Measurements from ENCODE around the gene PCDHGA8.
A peak's percentile ranks its signal among the peaks of the same experiment; 100 is the strongest.
"Not testable (repeated sequence)": the region's sequence is repeated elsewhere in the genome, so short reads cannot be mapped to it uniquely, and the experiment has no call there.

Gene PCDHGA8

DNA sequence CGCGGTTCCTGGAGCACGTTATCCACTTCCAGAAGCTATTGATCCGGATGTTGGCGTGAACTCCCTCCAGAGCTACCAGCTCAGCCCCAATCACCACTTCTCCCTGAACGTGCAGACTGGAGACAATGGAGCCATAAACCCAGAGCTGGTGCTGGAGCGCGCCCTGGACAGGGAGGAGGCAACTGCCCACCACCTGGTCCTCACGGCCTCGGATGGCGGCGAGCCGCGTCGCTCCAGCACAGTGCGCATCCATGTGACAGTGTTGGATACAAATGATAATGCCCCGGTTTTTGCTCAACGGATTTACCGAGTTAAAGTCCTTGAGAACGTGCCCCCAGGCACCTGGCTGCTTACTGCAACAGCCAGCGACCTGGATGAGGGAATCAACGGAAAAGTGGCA is 11.0 kb downstream of the PCDHGA8 start:
- DNase-seq, result no peak

DNA sequence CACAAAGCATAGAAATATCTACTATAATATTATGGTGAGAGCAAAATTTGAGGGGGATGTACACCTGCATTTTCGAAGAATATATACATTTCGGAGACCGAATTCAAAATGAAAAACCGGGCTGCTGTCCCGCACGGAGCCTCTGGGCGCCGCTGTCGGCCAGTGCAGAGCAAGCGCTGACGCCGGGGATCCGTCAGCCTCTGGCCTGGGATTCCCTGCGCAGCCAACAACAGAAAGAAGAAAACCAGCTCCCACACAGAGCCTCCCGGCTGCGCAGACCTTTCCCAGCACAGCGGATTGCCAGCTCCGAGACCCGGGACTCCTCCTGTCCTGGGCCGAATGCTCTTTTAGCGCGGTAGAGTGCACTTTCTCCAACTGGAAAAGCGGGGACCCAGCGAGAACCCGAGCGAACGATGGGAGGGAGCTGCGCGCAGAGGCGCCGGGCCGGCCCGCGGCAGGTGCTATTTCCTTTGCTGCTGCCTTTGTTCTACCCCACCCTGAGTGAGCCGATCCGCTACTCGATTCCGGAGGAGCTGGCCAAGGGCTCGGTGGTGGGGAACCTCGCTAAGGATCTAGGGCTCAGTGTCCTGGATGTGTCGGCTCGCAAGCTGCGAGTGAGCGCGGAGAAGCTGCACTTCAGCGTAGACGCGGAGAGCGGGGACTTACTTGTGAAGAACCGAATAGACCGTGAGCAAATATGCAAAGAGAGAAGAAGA is 15.5 kb downstream of the PCDHGA8 start, which contains the start of gene PCDHGB6:
PCDHGB6 (plus strand) TSS at position 232 of the 716 bp plus-strand sequence; CDS start at position 414, 182 bp downstream.
- DNase-seq, result peak; percentile 47

DNA sequence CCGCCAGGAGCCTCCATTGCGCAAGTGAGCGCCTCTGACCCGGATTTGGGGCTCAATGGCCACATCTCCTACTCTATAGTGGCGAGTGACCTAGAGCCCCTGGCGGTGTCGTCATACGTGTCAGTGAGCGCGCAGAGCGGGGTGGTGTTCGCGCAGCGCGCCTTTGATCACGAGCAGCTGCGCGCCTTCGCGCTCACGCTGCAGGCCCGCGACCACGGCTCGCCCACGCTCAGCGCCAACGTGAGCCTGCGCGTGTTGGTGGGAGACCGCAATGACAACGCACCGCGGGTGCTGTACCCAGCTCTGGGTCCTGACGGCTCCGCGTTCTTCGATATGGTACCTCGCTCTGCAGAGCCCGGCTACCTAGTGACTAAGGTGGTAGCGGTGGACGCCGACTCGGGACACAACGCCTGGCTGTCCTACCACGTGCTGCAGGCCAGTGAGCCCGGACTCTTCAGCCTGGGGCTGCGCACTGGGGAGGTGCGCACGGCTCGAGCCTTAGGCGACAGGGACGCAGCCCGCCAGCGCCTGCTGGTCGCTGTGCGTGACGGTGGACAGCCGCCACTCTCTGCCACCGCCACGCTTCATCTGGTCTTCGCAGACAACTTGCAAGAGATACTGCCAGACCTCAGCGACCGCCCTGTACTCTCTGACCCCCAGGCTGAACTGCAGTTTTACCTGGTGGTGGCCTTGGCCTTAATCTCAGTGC is 17.3 kb downstream of the PCDHGA8 start:
- no peak for DNase-seq

DNA sequence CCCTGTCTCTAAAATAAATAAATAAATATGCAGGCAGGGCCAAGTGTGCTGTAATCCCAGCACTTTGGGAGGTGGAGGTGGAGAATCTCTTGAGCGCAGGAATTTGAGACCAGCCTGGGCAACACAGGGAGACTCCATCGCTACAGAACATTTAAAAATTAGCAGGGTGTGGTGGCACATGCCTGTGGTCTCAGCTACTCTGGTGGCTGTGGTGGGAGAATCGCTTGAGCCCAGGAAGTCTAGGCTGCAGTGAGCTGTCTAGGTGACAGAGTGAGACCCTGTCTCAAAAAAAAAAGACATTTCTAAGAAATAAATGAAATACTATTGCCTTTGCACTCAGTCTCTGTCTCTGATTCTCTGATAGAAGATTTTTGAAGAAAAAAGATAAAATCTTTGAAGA is 19.1 kb downstream of the PCDHGA8 start:
- no peak for DNase-seq

DNA sequence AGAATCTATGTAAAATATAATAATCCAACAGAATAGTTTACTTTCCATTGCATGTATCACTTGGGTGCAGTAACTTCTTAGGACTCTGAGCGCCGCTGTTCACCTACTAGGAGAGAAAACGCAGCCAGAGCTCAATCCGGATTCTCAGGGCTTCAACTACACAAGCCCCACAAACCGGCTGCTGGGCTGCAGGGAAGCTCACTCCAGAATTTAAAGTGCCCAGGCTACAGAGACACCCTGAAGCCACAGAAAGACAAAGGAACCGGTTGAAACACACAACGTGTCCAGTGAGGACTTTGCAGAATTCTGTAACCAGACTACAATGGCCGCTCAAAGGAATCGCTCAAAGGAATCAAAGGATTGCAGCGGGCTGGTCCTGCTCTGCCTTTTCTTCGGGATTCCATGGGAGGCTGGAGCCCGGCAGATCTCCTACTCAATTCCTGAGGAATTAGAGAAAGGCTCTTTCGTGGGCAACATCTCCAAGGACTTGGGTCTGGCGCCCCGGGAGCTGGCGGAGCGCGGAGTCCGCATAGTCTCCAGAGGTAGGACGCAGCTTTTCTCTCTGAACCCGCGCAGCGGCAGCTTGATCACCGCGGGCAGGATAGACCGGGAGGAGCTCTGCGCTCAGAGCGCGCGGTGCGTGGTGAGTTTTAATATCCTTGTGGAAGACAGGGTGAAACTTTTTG is 20.6 kb downstream of the PCDHGA8 start, which contains the start of gene PCDHGA10:
PCDHGA10 (plus strand) TSS at position 134 of the 686 bp plus-strand sequence; CDS start at position 323, 189 bp downstream.
- DNase-seq, result peak; percentile 62

DNA sequence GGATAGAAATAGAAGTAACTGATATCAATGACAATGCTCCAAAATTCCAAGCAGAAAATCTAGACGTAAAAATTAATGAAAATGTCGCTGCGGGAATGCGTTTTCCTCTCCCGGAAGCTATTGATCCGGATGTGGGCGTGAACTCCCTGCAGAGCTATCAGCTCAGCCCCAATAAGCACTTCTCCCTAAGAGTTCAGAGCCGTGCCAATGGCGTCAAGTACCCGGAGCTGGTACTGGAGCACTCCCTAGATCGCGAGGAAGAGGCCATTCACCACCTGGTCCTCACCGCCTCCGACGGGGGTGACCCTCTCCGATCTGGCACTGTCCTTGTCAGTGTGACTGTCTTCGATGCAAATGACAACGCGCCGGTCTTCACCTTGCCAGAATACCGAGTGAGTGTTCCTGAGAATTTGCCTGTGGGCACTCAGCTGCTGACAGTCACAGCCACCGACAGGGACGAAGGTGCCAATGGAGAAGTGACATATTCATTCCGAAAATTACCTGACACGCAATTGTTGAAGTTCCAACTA is 21.2 kb downstream of the PCDHGA8 start:
- DNase-seq, result no peak

DNA sequence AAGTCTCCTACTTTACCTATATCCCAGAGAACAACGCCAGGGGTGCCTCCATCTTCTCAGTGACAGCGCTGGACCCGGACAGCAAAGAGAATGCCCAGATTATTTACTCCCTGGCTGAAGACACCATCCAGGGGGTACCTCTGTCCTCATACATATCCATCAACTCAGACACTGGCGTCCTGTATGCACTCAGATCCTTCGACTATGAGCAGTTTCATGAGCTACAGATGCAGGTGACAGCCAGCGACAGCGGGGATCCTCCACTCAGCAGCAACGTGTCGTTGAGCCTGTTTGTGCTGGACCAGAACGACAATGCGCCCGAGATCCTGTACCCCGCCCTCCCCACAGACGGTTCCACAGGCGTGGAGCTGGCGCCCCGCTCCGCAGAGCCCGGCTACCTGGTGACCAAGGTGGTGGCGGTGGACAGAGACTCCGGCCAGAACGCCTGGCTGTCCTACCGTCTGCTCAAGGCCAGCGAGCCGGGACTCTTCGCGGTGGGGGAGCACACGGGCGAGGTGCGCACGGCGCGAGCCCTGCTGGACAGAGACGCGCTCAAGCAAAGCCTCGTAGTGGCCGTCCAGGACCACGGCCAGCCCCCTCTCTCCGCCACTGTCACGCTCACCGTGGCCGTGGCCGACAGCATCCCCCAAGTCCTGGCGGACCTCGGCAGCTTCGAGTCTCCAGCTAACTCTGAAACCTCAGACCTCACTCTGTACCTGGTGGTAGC is 22.3 kb downstream of the PCDHGA8 start:
- not testable (repeated sequence) for DNase-seq

DNA sequence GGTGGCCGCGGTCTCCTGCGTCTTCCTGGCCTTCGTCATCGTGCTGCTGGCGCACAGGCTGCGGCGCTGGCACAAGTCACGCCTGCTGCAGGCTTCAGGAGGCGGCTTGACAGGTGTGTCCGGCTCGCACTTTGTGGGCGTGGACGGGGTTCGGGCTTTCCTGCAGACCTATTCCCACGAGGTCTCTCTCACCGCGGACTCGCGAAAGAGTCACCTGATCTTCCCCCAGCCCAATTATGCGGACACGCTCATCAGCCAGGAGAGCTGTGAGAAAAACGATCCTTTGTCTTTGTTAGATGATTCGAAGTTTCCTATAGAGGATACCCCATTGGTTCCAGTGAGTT is 22.8 kb downstream of the PCDHGA8 start:
- DNase-seq, result not testable (repeated sequence)

DNA sequence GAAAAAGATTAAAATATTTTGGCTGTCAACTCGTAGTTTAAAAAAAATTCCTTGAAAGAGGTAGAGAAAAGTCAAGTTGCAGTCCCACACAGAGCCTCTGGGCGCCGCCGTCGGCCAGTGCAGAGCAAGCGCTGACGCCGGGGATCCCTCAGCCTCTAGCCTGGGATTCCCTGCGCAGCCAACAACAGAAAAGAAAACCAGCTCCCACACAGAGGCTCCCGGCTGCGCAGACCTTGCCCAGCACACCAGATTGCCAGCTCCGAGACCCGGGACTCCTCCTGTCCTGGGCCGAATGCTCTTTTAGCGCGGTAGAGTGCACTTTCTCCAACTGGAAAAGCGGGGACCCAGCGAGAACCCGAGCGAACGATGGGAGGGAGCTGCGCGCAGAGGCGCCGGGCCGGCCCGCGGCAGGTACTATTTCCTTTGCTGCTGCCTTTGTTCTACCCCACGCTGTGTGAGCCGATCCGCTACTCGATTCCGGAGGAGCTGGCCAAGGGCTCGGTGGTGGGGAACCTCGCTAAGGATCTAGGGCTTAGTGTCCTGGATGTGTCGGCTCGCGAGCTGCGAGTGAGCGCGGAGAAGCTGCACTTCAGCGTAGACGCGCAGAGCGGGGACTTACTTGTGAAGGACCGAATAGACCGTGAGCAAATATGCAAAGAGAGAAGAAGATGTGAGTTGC is 25.2 kb downstream of the PCDHGA8 start, which contains the start of gene PCDHGB7:
PCDHGB7 (plus strand) TSS at position 184 of the 679 bp plus-strand sequence; CDS start at position 367, 183 bp downstream.
- DNase-seq, result peak; percentile 43

DNA sequence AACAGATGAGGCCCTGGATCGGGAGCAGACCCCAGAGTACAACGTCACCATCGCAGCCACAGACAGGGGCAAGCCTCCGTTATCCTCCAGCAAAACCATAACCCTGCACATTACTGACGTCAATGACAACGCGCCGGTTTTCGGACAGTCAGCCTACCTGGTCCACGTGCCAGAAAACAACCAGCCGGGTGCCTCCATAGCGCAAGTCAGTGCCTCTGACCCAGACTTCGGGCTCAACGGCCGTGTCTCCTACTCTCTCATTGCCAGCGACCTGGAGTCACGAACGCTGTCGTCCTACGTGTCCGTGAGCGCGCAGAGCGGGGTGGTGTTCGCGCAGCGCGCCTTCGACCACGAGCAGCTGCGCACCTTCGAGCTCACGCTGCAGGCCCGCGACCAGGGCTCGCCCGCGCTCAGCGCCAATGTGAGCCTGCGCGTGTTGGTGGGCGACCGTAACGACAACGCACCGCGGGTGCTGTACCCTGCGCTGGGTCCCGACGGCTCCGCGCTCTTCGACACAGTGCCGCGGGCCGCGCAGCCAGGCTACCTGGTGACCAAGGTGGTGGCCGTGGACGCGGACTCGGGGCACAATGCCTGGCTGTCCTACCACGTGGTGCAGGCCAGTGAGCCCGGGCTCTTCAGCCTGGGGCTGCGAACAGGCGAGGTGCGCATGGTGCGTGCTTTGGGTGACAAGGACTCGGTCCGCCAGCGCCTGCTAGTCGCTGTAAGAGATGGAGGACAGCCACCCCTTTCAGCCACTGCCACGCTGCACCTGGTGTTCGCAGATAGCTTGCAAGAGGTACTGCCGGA is 26.8 kb downstream of the PCDHGA8 start:
- DNase-seq, result no peak

DNA sequence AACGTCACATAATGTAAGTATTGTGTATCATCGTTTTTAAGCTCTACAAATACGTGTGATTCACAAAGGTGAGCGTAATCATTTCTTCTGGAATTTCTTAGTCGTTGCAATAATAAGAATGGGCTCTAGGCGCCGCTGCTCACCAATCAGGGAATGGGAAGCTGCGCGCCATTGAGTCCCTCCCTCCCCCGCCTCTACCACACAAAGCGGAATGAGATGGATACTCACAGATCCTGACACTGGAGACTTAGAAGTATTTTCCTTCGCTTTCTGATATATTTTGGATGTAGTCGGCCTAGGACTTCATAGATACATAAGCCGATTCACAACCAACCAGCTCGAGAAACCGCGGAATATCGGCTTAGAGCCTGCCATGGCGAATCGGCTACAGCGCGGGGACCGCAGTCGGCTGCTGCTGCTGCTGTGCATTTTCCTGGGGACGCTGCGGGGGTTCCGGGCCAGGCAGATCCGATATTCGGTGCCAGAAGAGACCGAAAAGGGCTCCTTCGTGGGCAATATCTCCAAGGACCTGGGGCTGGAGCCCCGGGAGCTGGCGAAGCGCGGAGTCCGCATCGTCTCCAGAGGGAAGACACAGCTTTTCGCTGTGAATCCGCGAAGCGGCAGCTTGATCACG is 28.5 kb downstream of the PCDHGA8 start, which contains the start of gene PCDHGA11:
PCDHGA11 (plus strand) TSS at position 197 of the 634 bp plus-strand sequence; CDS start at position 374, 177 bp downstream.
- DNase-seq, result no peak

DNA sequence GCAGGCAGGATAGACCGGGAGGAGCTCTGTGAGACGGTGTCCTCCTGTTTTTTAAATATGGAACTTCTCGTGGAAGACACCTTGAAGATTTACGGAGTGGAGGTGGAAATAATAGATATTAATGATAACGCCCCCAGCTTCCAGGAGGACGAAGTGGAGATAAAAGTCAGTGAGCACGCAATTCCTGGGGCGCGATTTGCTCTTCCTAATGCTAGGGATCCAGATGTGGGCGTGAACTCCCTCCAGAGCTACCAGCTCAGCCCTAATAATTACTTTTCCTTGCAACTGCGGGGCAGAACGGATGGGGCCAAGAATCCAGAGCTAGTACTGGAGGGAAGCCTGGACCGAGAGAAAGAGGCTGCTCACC is 29.0 kb downstream of the PCDHGA8 start:
- DNase-seq, result no peak

DNA sequence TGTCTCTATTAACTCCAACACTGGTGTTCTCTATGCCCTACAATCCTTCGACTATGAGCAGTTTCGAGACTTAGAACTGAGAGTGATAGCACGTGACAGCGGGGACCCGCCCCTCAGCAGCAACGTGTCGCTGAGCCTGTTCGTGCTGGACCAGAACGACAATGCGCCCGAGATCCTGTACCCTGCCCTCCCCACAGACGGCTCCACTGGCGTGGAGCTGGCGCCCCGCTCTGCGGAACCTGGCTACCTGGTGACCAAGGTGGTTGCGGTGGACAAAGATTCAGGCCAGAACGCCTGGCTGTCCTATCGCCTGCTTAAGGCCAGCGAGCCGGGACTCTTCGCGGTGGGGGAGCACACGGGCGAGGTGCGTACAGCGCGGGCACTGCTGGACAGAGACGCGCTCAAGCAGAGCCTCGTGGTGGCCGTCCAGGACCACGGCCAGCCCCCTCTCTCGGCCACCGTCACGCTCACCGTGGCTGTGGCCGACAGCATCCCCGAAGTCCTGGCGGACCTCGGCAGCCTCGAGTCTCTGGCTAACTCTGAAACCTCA is 30.4 kb downstream of the PCDHGA8 start:
- no peak for DNase-seq

DNA sequence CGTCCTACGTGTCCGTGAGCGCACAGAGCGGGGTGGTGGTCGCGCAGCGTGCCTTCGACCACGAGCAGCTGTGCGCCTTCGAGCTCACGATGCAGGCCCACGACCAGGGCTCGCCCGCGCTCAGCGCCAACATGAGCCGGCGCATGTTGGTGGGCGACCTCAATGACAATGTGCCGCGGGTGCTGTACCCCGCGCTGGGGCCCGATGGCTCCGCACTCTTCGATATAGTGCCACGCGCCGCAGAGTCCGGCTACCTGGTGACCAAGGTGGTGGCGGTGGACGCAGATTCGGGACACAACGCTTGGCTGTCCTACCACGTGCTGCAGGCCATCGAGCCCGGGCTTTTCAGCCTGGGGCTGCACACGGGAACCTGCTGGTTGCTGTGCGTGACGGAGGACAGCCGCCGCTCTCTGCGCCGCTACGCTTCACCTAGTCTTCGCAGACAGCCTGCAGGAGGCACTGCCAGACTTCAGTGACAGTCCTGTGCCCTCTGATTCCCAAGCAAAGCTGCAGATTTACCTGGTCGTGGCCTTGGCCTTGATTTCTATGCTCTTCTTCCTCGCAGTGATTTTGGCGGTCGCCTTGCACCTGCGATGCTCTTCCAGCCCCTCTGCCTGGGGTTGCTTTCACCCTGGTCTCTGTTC is 35.5 kb downstream of the PCDHGA8 start:
- no peak for DNase-seq

DNA sequence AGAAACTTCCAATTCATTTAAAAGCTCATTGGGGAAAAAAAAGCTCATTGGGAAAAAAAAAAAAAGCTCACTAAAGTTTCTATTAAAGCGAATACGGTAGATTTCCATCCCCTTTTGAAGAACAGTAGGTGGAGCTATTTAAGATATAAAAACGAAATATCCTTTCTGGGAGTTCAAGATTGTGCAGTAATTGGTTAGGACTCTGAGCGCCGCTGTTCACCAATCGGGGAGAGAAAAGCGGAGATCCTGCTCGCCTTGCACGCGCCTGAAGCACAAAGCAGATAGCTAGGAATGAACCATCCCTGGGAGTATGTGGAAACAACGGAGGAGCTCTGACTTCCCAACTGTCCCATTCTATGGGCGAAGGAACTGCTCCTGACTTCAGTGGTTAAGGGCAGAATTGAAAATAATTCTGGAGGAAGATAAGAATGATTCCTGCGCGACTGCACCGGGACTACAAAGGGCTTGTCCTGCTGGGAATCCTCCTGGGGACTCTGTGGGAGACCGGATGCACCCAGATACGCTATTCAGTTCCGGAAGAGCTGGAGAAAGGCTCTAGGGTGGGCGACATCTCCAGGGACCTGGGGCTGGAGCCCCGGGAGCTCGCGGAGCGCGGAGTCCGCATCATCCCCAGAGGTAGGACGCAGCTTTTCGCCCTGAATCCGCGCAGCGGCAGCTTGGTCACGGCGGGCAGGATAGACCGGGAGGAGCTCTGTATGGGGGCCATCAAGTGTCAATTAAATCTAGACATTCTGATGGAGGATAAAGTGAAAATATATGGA is 38.1 kb downstream of the PCDHGA8 start, which contains the start of gene PCDHGA12:
PCDHGA12 (plus strand) TSS at position 176 of the 782 bp plus-strand sequence; CDS start at position 429, 253 bp downstream.
- no peak for DNase-seq

DNA sequence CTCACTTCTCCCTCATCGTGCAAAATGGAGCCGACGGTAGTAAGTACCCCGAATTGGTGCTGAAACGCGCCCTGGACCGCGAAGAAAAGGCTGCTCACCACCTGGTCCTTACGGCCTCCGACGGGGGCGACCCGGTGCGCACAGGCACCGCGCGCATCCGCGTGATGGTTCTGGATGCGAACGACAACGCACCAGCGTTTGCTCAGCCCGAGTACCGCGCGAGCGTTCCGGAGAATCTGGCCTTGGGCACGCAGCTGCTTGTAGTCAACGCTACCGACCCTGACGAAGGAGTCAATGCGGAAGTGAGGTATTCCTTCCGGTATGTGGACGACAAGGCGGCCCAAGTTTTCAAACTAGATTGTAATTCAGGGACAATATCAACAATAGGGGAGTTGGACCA is 38.9 kb downstream of the PCDHGA8 start:
- DNase-seq, result no peak

DNA sequence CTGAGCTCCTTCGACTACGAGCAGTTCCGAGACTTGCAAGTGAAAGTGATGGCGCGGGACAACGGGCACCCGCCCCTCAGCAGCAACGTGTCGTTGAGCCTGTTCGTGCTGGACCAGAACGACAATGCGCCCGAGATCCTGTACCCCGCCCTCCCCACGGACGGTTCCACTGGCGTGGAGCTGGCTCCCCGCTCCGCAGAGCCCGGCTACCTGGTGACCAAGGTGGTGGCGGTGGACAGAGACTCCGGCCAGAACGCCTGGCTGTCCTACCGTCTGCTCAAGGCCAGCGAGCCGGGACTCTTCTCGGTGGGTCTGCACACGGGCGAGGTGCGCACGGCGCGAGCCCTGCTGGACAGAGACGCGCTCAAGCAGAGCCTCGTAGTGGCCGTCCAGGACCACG is 39.9 kb downstream of the PCDHGA8 start:
- DNase-seq, result not testable (repeated sequence)

DNA sequence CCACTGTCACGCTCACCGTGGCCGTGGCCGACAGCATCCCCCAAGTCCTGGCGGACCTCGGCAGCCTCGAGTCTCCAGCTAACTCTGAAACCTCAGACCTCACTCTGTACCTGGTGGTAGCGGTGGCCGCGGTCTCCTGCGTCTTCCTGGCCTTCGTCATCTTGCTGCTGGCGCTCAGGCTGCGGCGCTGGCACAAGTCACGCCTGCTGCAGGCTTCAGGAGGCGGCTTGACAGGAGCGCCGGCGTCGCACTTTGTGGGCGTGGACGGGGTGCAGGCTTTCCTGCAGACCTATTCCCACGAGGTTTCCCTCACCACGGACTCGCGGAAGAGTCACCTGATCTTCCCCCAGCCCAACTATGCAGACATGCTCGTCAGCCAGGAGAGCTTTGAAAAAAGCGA is 40.3 kb downstream of the PCDHGA8 start:
- DNase-seq, result not testable (repeated sequence)

DNA sequence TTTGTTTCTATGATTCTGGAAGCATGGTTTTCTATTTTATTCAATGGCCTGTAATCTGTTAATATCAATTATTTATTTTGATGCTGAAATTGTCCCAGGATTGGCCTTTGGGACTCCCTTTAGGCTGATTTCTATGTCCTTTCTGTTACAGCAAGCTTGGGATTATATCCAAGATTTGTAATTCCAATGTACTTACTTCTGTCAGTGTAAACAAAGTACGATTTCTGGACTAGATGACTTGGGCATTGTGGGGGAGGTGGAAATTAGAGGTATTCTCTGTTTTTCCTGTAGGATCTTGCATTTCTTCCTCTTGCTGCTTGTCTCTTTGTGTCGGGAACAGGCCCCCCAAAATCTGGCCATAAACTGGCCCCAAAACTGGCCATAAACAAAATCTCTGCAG is 41.6 kb downstream of the PCDHGA8 start:
- no peak for DNase-seq
